Transverse colon (tissue), 4 donors: ENCODE results near the gene SMYD3. TPM values are rescaled to one million over a fixed set of nuclear protein-coding genes. Genes with fewer than 3 reads are reported as not detected.
A peak's percentile ranks its signal among the peaks of the same experiment; 100 is the strongest.

ENCODE experiments used
- DNase-seq: peaks from one replicate; pipeline ENCODE4 v3.0.0-alpha.2; 2019
- H3K27ac ChIP-seq, 4 donors: fragments of 200-600 bp; sonication (generic); 2 replicates each; pipeline ENCODE4 v1.5.1; 2016 to 2018; ENCODE audit warnings: inconsistent platforms in 4 of 4
- H3K27me3 ChIP-seq: fragments of 200-600 bp; sonication (generic); 2 replicates; pipeline ENCODE4 v1.5.1; 2017; ENCODE audit warnings: inconsistent platforms
- H3K36me3 ChIP-seq, 4 donors: fragments of 200-600 bp; sonication (generic); 2 replicates each; pipeline ENCODE4 v1.5.1; 2017 to 2019; ENCODE audit warnings: inconsistent platforms in 4 of 4
- H3K4me1 ChIP-seq, 4 donors: fragments of 200-600 bp; sonication (generic); 2 replicates each; pipeline ENCODE4 v1.5.1; 2017 to 2020; ENCODE audit warnings: inconsistent platforms in 4 of 4
- H3K4me3 ChIP-seq, 4 donors: fragments of 200-600 bp; sonication (generic); 1 replicate in 1 of 4; 2 replicates in 3 of 4; pipeline versions ENCODE4 v1.5.1 to v1.6.1; 2017 to 2019; ENCODE audit warnings: inconsistent platforms in 4 of 4
- H3K9me3 ChIP-seq, 2 donors: fragments of 200-600 bp; sonication (generic); 2 replicates each; pipeline ENCODE4 v1.5.1; 2017 to 2019; ENCODE audit warnings: inconsistent platforms in 2 of 2
- EP300 ChIP-seq: sonication (generic); formaldehyde crosslinking; IDR thresholded peaks from one replicate; pipeline ENCODE4 v1.6.1; 2017; ENCODE audit warnings: antibody characterized with exemption, low read depth
- POLR2A ChIP-seq: fragments of 450-650 bp; IDR thresholded peaks from one replicate; pipeline ENCODE4 v1.6.1; 2016; ENCODE audit warnings: antibody characterized with exemption, mild to moderate bottlenecking, moderate library complexity
- POLR2AphosphoS5 ChIP-seq, 3 donors: sonication (generic); formaldehyde crosslinking; IDR thresholded peaks; one replicate each; pipeline ENCODE4 v1.6.1; 2016; ENCODE audit warnings: antibody characterized with exemption in 3 of 3
- WGBS, 2 donors: methylation state at CpG; one replicate each; pipeline ENCODE4 v1.1.5; 2018; ENCODE audit warnings: low coverage in 1 of 2; 5-methylcytosine and 5-hydroxymethylcytosine counted together
- in situ Hi-C, 4 donors: fragments of 200-750 bp; cut with MboI; loops; one replicate each; pipeline versions ENCODE4 v1.15.0 to v1.15.1; 2017; ENCODE audit warnings: low sequenced_read_pairs in 3 of 4, low pct_ligation_motif_present in 1 of 4, low pct_unique_long_range_greater_than_20kb in 1 of 4
- intact Hi-C: fragments of 100-400 bp; cut with DNase I; formaldehyde crosslinking; loops from one replicate; pipeline ENCODE4 v1.15.1; 2023; ENCODE audit warnings: low total_unique reads
- total RNA-seq, 4 donors: library from RNA; depleted of rRNA; stranded (reverse); fragments of >200 nt; gene quantifications; one replicate each; pipeline ENCODE4 v1.1.0, GENCODE V29; 2016
- TF ChIP-seq, protein P1 (sequence below), 5 experiments: fragments of 200-600 bp in 3 of 5; fragments of 450-650 bp in 2 of 5; sonication (generic) in 3 of 5; IDR thresholded peaks; 1 replicate in 2 of 5; 2 replicates in 3 of 5; pipeline ENCODE4 v1.5.1; 2016 to 2017; ENCODE audit warnings: antibody characterized with exemption in 5 of 5, inconsistent platforms in 3 of 5, mild to moderate bottlenecking in 2 of 5, moderate library complexity in 1 of 5

Gene SMYD3
- total RNA-seq, 4 donors from 2014 or later: 10.5 to 31.3 (median 25.8) TPM

- H3K27ac ChIP-seq: no peak overlapping the region
- WGBS, 2 donors: 0 to 59% methylated on average over 1 to 4 of the region's 4 CpGs
- H3K36me3 ChIP-seq: peaks cover 0 to 53% (median 10%) of the 10 kb centered on the region in 4 donors
- in situ Hi-C loops (loop anchor here in 1 of 4 donors (25.0 kb wide), 1 partner anchor 138 kb away; no protein-coding TSS in a partner anchor), intact Hi-C loops (no loop called here)
- no peak for DNase-seq
- H3K4me1 ChIP-seq: no peaks in the 10 kb centered on the region
- no peak overlapping the region for H3K4me3 ChIP-seq
- H3K9me3 ChIP-seq: no peaks in the 10 kb centered on the region
- TF ChIP-seq EP300: no peak
- TF ChIP-seq POLR2A: no peak
- no peak for TF ChIP-seq POLR2AphosphoS5 (IDR thresholded peaks at IDR 0.05)
- TF ChIP-seq, protein P1, sequence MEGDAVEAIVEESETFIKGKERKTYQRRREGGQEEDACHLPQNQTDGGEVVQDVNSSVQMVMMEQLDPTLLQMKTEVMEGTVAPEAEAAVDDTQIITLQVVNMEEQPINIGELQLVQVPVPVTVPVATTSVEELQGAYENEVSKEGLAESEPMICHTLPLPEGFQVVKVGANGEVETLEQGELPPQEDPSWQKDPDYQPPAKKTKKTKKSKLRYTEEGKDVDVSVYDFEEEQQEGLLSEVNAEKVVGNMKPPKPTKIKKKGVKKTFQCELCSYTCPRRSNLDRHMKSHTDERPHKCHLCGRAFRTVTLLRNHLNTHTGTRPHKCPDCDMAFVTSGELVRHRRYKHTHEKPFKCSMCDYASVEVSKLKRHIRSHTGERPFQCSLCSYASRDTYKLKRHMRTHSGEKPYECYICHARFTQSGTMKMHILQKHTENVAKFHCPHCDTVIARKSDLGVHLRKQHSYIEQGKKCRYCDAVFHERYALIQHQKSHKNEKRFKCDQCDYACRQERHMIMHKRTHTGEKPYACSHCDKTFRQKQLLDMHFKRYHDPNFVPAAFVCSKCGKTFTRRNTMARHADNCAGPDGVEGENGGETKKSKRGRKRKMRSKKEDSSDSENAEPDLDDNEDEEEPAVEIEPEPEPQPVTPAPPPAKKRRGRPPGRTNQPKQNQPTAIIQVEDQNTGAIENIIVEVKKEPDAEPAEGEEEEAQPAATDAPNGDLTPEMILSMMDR (IDR thresholded peaks at IDR 0.05): no peak
- H3K27me3 ChIP-seq: no peaks in the 10 kb centered on the region
Measured at GRCh38 chr1:246549665-246550064, 42.6 kb upstream of the SMYD3 start.

GRCh38 chr1:246544001-246544400 is 36.9 kb upstream of the SMYD3 start:
- in situ Hi-C loops (no loop called here), intact Hi-C loops (no loop called here)
- WGBS, 2 donors: 80 to 96% methylated on average over 1 of the region's 1 CpG
- no peaks in the 10 kb centered on the region for H3K27me3 ChIP-seq
- no peak for DNase-seq
- TF ChIP-seq POLR2AphosphoS5 (IDR thresholded peaks at IDR 0.05) (no peak), EP300 (no peak), POLR2A (no peak)
- TF ChIP-seq, protein P1 (IDR thresholded peaks at IDR 0.05): no peak
- no peak overlapping the region for H3K27ac ChIP-seq
- H3K9me3 ChIP-seq: no peaks in the 10 kb centered on the region
- H3K4me1 ChIP-seq: no peaks in the 10 kb centered on the region
- H3K4me3 ChIP-seq: no peak overlapping the region
- peaks cover 0 to 52% (median 7%) of the 10 kb centered on the region in 4 donors for H3K36me3 ChIP-seq

DNA sequence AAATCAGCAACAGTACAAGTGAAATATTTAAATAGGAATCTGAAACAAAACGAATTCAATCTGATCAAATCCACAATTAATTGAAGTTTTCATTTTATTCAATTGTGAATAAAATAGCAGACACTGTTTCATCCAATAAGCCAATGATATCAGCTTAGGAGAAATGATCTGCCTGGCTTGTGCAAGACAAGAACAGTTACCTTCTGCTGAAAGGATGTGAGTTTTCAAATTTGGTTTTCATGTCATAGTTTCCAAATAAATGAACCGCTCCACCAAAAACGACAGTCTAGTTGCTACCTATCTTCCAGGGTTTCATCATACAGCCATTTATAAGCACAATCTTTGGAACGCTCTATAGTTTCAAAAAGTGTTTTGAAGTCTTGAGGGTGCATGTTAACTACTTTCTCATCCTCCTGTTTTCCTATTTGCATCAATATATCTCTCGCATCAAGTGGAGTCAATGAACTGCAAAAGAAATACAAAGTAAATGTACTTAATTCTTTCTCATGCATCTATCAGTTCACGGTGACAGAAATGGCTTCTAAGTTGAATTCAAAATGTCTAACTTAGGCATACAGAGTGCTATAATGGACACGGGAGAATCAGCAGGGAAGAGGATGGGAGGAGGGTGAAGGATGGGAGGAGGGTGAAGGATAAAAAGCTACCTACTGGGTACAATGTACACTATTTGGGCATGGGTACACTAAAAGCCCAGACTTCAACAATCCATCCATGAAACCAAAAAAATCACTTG is 33.8 kb upstream of the SMYD3 start:
- Histone ChIP-seq H3K27ac (no peak overlapping the region), H3K36me3 (peaks cover 0 to 39% (median 5%) of the 10 kb centered on the region in 4 donors), H3K9me3 (no peaks in the 10 kb centered on the region), H3K4me3 (no peak overlapping the region), H3K4me1 (peaks cover 0 to 10% (median 2%) of the 10 kb centered on the region in 4 donors), H3K27me3 (no peaks in the 10 kb centered on the region)
- TF ChIP-seq EP300: no peak
- TF ChIP-seq, protein P1 (IDR thresholded peaks at IDR 0.05): no peak
- no peak for TF ChIP-seq POLR2AphosphoS5 (IDR thresholded peaks at IDR 0.05)
- no peak for TF ChIP-seq POLR2A
- WGBS, 2 donors: 89 to 90% methylated on average over 7 of the region's 7 CpGs
- DNase-seq: no peak
- in situ Hi-C loops: no loop called here
- intact Hi-C loops: no loop called here

DNA sequence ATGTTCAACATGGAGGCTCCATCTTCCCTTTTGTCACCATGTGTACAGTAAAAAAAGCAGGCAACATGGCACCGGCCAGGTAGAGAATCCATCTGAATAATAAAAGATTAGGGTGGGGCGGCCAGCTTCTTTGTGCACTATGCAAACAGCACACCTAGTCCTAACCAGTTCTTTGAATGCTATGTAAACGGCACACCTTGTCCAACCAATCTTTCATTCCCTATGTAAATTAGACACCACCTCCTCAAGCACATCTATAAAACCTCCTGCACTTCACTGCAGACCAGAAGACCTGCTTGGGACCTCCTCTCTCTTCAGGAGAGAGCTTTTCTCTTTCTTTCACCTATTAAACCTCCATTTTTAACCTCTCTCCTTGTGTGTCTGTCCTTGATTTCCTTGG is 30.8 kb upstream of the SMYD3 start:
- peak; percentile 50 for DNase-seq
- H3K4me3 ChIP-seq: no peak overlapping the region
- intact Hi-C loops: no loop called here
- H3K36me3 ChIP-seq: peaks cover 0 to 18% (median 0%) of the 10 kb centered on the region in 4 donors
- no peaks in the 10 kb centered on the region for H3K9me3 ChIP-seq
- WGBS, 2 donors: 54% methylated on average over 3 of the region's 3 CpGs
- H3K27ac ChIP-seq: peak overlapping the region in 3 of 4 donors; percentile 57 to 71 (median 58)
- H3K4me1 ChIP-seq: peaks cover 0 to 10% (median 2%) of the 10 kb centered on the region in 4 donors
- TF ChIP-seq, protein P1 (IDR thresholded peaks at IDR 0.05): no peak
- TF ChIP-seq EP300 (no peak), POLR2AphosphoS5 (IDR thresholded peaks at IDR 0.05) (peak; percentile 28 to 47 (median 45)), POLR2A (peak; percentile 65)
- in situ Hi-C loops: no loop called here
- H3K27me3 ChIP-seq: no peaks in the 10 kb centered on the region
